ENCODE measurements around the gene MYBPC2.

DNA sequence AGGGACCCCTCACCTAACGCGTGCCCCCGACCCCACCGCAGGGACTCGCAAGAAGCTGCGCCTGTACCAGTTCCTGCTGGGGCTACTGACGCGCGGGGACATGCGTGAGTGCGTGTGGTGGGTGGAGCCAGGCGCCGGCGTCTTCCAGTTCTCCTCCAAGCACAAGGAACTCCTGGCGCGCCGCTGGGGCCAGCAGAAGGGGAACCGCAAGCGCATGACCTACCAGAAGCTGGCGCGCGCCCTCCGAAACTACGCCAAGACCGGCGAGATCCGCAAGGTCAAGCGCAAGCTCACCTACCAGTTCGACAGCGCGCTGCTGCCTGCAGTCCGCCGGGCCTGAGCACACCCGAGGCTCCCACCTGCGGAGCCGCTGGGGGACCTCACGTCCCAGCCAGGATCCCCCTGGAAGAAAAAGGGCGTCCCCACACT is 4.7 kb upstream of the MYBPC2 start:
- TF ChIP-seq, protein P1, sequence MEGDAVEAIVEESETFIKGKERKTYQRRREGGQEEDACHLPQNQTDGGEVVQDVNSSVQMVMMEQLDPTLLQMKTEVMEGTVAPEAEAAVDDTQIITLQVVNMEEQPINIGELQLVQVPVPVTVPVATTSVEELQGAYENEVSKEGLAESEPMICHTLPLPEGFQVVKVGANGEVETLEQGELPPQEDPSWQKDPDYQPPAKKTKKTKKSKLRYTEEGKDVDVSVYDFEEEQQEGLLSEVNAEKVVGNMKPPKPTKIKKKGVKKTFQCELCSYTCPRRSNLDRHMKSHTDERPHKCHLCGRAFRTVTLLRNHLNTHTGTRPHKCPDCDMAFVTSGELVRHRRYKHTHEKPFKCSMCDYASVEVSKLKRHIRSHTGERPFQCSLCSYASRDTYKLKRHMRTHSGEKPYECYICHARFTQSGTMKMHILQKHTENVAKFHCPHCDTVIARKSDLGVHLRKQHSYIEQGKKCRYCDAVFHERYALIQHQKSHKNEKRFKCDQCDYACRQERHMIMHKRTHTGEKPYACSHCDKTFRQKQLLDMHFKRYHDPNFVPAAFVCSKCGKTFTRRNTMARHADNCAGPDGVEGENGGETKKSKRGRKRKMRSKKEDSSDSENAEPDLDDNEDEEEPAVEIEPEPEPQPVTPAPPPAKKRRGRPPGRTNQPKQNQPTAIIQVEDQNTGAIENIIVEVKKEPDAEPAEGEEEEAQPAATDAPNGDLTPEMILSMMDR (IDR thresholded peaks at IDR 0.05; ENCODE audit: extremely low read depth in 1 of 2, insufficient read depth in 1 of 2, low read depth in 1 of 2, low read length in 2 of 2): no peak
- no peak for TF ChIP-seq EZH2 (IDR thresholded peaks at IDR 0.05; ENCODE audit: borderline replicate concordance, low read depth, low read length, severe bottlenecking)
- TF ChIP-seq POLR2A (IDR thresholded peaks at IDR 0.05; ENCODE audit: low read depth, low read length): no peak
- TF ChIP-seq, protein P2, sequence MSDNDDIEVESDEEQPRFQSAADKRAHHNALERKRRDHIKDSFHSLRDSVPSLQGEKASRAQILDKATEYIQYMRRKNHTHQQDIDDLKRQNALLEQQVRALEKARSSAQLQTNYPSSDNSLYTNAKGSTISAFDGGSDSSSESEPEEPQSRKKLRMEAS (IDR thresholded peaks at IDR 0.05; ENCODE audit: insufficient read depth, insufficient read length): no peak
- TF ChIP-seq POLR2AphosphoS5 (IDR thresholded peaks at IDR 0.05; ENCODE audit: insufficient read depth, low read depth, low read length): no peak
- TF ChIP-seq JUN (IDR thresholded peaks at IDR 0.05; ENCODE audit: borderline replicate concordance, insufficient read depth, insufficient read length, low read depth): no peak
- no peak for TF ChIP-seq FOS (IDR thresholded peaks at IDR 0.05; ENCODE audit: borderline replicate concordance, insufficient read depth, low read length)
